Measurements from ENCODE around the gene CARD14. TPM values are rescaled to one million over a fixed set of nuclear protein-coding genes. Genes with fewer than 3 reads are reported as not detected.

Gene CARD14
- total RNA-seq, 1 experiment from 2014 or later = not detected

DNA sequence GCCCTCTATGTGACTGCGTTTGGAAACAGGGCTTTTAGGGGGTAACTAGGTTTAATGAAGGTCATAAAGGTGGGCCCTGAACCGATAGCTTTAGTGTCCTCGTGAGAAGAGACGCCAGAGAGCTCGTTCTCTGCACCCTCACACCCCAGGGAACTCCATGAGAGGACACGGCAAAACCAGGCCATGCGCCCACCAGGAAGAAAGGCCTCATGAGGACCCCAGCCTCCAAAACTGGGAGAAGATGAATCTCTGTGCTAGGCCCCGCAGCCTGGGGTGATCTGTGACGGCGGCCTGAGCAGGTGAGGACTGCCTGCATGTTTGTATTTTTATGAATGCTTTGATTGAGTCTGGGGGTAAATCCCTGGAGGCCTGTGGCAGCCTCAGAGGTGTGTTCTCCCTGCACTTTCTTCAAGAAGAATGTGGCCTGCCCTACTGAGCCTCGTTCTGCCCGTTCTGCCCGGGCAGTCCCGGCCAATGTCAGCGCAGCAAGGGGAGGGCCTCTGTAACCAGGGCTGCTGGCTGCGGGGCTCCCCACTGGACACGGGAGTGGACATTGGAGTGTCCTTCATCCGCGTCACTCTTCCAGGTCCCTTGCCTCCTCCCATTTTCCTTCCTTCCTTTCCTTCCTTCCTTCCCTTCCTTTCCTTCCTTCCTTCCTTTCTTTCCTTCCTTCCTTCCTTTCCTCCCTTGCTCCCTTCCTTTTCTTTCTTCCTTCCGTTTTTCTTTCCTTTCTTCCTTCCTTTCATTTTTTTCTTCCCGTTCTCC lies 84.0 kb downstream of the CARD14 start:
- Mint-ChIP-seq H3K4me1 (ENCODE audit: insufficient read depth, unreplicated experiment) (peaks cover 17% of the 10 kb centered on the region), H3K36me3 (ENCODE audit: insufficient read depth, unreplicated experiment) (no peaks in the 10 kb centered on the region), H3K27ac (ENCODE audit: low read depth, unreplicated experiment) (peak overlapping the region; percentile 95), H3K9me3 (ENCODE audit: unreplicated experiment) (no peaks in the 10 kb centered on the region), H3K27me3 (ENCODE audit: insufficient read depth, unreplicated experiment) (no peaks in the 10 kb centered on the region), H3K4me3 (ENCODE audit: unreplicated experiment) (peak overlapping the region; percentile 60)
- DNase-seq (ENCODE audit: unreplicated experiment) = no peak
- ChIA-PET CTCF (interaction anchor here (0.8 to 1.8 kb wide), 5 partner anchors 26 to 235 kb away, joined by 3 to 5 read pairs (median 4); no protein-coding TSS in a partner anchor), POLR2A (interaction anchor here (0.6 to 4.2 kb wide), 5 partner anchors 14 to 91 kb away, joined by 3 to 21 read pairs (median 3); partner anchors contain the start of genes SGSH and SLC26A11)
- intact Hi-C loops (cut with micrococcal nuclease) = loop anchor here (1.0 to 5.0 kb wide), 5 partner anchors 58 to 245 kb away; partner anchors contain the start of genes EIF4A3 and GAA
- TF ChIP-seq, protein P1, sequence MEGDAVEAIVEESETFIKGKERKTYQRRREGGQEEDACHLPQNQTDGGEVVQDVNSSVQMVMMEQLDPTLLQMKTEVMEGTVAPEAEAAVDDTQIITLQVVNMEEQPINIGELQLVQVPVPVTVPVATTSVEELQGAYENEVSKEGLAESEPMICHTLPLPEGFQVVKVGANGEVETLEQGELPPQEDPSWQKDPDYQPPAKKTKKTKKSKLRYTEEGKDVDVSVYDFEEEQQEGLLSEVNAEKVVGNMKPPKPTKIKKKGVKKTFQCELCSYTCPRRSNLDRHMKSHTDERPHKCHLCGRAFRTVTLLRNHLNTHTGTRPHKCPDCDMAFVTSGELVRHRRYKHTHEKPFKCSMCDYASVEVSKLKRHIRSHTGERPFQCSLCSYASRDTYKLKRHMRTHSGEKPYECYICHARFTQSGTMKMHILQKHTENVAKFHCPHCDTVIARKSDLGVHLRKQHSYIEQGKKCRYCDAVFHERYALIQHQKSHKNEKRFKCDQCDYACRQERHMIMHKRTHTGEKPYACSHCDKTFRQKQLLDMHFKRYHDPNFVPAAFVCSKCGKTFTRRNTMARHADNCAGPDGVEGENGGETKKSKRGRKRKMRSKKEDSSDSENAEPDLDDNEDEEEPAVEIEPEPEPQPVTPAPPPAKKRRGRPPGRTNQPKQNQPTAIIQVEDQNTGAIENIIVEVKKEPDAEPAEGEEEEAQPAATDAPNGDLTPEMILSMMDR (IDR thresholded peaks at IDR 0.05; ENCODE audit: unreplicated experiment) = no peak
- no TSS peak for BruUV-seq (replicated peaks)

DNA sequence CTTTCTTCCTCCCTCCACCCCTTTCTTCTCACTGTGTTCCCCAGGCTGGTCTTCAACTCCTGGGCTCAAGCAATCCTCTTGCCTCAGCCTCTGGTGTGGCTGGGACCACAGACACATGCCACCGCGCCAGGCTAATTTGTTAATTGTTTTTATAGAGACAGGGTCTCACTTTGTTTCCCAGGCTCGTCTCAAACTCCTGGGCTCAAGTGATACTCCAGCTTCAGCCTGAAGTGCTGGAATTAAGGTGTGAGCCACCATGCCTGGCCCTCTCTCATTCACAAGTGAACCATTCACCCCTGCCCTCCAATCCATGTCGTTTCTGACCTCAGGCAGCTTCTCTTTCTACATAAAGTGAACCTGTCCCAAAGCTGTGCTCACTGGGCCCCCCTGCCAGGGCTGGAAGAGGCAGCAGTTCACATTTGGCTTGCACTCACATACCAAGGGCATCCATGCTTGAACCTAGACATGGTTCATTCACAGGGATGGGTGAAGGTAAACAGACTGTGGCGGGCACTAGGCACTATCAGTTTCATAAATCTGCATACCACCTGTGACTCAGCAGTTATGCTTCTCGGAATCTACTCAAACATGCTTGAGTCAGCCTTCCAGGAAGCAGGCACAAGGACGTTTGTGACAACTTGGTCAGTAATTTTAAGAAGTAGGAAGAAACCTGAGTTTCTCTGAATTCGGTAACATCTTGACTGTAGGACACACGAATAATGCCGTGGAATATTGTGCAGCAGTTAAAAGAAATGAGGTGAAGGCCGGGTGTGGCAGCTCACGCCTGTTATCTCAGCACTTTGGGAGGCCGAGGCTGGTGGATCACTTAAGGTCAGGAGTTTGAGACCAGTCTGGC lies 84.8 kb downstream of the CARD14 start:
- TF ChIP-seq, protein P1 (IDR thresholded peaks at IDR 0.05; ENCODE audit: unreplicated experiment) = no peak
- Mint-ChIP-seq H3K9me3 (ENCODE audit: unreplicated experiment) (no peaks in the 10 kb centered on the region), H3K36me3 (ENCODE audit: insufficient read depth, unreplicated experiment) (no peaks in the 10 kb centered on the region), H3K27me3 (ENCODE audit: insufficient read depth, unreplicated experiment) (no peaks in the 10 kb centered on the region), H3K27ac (ENCODE audit: low read depth, unreplicated experiment) (peak overlapping the region; percentile 95), H3K4me1 (ENCODE audit: insufficient read depth, unreplicated experiment) (peaks cover 17% of the 10 kb centered on the region), H3K4me3 (ENCODE audit: unreplicated experiment) (peak overlapping the region; percentile 60)
- intact Hi-C loops (cut with micrococcal nuclease) = loop anchor here (5.0 kb wide), 2 partner anchors 107 to 172 kb away; partner anchors contain the start of gene EIF4A3
- TSS peak; percentile 67 for BruUV-seq (replicated peaks)
- ChIA-PET CTCF (interaction anchor here (0.8 to 1.8 kb wide), 3 partner anchors 13 to 247 kb away, joined by 4 read pairs; no protein-coding TSS in a partner anchor), POLR2A (interaction anchor here (0.6 to 4.2 kb wide), 8 partner anchors 12 to 200 kb away, joined by 3 to 21 read pairs (median 3); partner anchors contain the start of genes SGSH and SLC26A11)
- peak; percentile 92 for DNase-seq (ENCODE audit: unreplicated experiment)

- Mint-ChIP-seq H3K36me3 (ENCODE audit: insufficient read depth, unreplicated experiment) (no peaks in the 10 kb centered on the region), H3K4me3 (ENCODE audit: unreplicated experiment) (no peak overlapping the region), H3K4me1 (ENCODE audit: insufficient read depth, unreplicated experiment) (peaks cover 17% of the 10 kb centered on the region), H3K27me3 (ENCODE audit: insufficient read depth, unreplicated experiment) (no peaks in the 10 kb centered on the region), H3K9me3 (ENCODE audit: unreplicated experiment) (no peaks in the 10 kb centered on the region), H3K27ac (ENCODE audit: low read depth, unreplicated experiment) (peak overlapping the region; percentile 95)
- TF ChIP-seq, protein P1 (IDR thresholded peaks at IDR 0.05; ENCODE audit: unreplicated experiment) = no peak
- no peak for DNase-seq (ENCODE audit: unreplicated experiment)
- ChIA-PET CTCF (interaction anchor here (0.6 kb wide), 2 partner anchors 250 to 1479 kb away, joined by 3 to 6 read pairs; no protein-coding TSS in a partner anchor), POLR2A (interaction anchor here (1.3 to 4.2 kb wide), 4 partner anchors 11 to 198 kb away, joined by 3 to 21 read pairs (median 6); partner anchors contain the start of genes SGSH and SLC26A11)
- BruUV-seq (replicated peaks) = no TSS peak
- intact Hi-C loops (cut with micrococcal nuclease) = no loop called here
Measured at GRCh38 chr17:80256034-80256350, 86.2 kb downstream of the CARD14 start.
